HCT116 (cell line): ENCODE data around the gene SHROOM1.

Experiments used
- CBX3 ChIP-seq: IDR thresholded peaks from 2 replicates; pipeline ENCODE4 v1.6.1; 2012; ENCODE audit warnings: low read depth
- CEBPB ChIP-seq: IDR thresholded peaks from 2 replicates; pipeline ENCODE4 v1.6.1; 2012; ENCODE audit warnings: low read depth
- CTCF ChIP-seq, 3 experiments: fragments of 200-600 bp in 1 of 3; sonication (generic) in 1 of 3; IDR thresholded peaks in 2 of 3; conservative IDR thresholded peaks in 1 of 3; 2 replicates each; pipeline ENCODE4 v1.5.1; 2012 to 2017; ENCODE audit warnings: low read depth in 2 of 3, low read length in 2 of 3, antibody characterized with exemption in 1 of 3, borderline replicate concordance in 1 of 3, control low read depth in 1 of 3, mild to moderate bottlenecking in 1 of 3, mixed read lengths in 1 of 3, mixed run types in 1 of 3, moderate library complexity in 1 of 3; ENCODE audit not compliant: insufficient read depth in 1 of 3
- EGR1 ChIP-seq: IDR thresholded peaks from 2 replicates; pipeline ENCODE4 v1.6.1; 2012; ENCODE audit warnings: low read depth
- EZH2 ChIP-seq: fragments of 200-600 bp; sonication (generic); IDR thresholded peaks from 2 replicates; pipeline ENCODE4 v1.6.1; 2017; ENCODE audit warnings: antibody characterized with exemption, mixed run types
- EZH2phosphoT487 ChIP-seq: fragments of 200-600 bp; IDR thresholded peaks from 2 replicates; pipeline ENCODE4 v1.6.1; 2018; ENCODE audit warnings: antibody characterized with exemption, borderline replicate concordance
- MAX ChIP-seq: IDR thresholded peaks from 2 replicates; pipeline ENCODE4 v1.6.1; 2012
- POLR2A ChIP-seq: IDR thresholded peaks from 2 replicates; pipeline ENCODE4 v1.7.0; 2011; ENCODE audit warnings: borderline replicate concordance; ENCODE audit not compliant: insufficient read depth, insufficient read length; ENCODE audit errors: extremely low read depth
- POLR2AphosphoS5 ChIP-seq: IDR thresholded peaks from 2 replicates; pipeline ENCODE4 v1.6.1; 2011; ENCODE audit warnings: mild to moderate bottlenecking, low read depth, low read length, moderate library complexity
- YY1 ChIP-seq: IDR thresholded peaks from 2 replicates; pipeline ENCODE4 v1.6.1; 2011; ENCODE audit warnings: low read length, low read depth, moderate library complexity, mild to moderate bottlenecking; ENCODE audit not compliant: insufficient replicate concordance; ENCODE audit errors: extremely low read depth
- ZBTB33 ChIP-seq: IDR thresholded peaks from 2 replicates; pipeline ENCODE4 v1.6.1; 2011; ENCODE audit warnings: mild to moderate bottlenecking, low read length, moderate library complexity; ENCODE audit not compliant: insufficient replicate concordance; ENCODE audit errors: extremely low read depth
- ZNF274 ChIP-seq: fragments of 200-500 bp; sonication (Bioruptor generic); IDR thresholded peaks from 2 replicates; pipeline ENCODE4 v1.6.1; 2014; ENCODE audit warnings: mild to moderate bottlenecking, low read depth, low read length, inconsistent platforms

GRCh38 chr5:132826424-132827082 is 3.9 kb downstream of the SHROOM1 start:
- no peak for TF ChIP-seq CBX3
- no peak for TF ChIP-seq POLR2AphosphoS5
- no peak for TF ChIP-seq CTCF (IDR thresholded peaks at IDR 0.05 in 2 of 3, conservative IDR thresholded peaks at IDR 0.05 in 1 of 3; ENCODE audit: borderline replicate concordance in 1 of 3, insufficient read depth in 1 of 3, low read depth in 2 of 3, low read length in 2 of 3)
- TF ChIP-seq MAX: no peak
- no peak for TF ChIP-seq EZH2
- no peak for TF ChIP-seq CEBPB
- no peak for TF ChIP-seq POLR2A
- no peak for TF ChIP-seq EZH2phosphoT487
- no peak for TF ChIP-seq EGR1
- no peak for TF ChIP-seq YY1
- TF ChIP-seq ZNF274: no peak
- TF ChIP-seq ZBTB33: no peak
